Measurements from ENCODE around the gene M6PR.
"Not testable (repeated sequence)": the region's sequence is repeated elsewhere in the genome, so short reads cannot be mapped to it uniquely, and the experiment has no call there.

DNA sequence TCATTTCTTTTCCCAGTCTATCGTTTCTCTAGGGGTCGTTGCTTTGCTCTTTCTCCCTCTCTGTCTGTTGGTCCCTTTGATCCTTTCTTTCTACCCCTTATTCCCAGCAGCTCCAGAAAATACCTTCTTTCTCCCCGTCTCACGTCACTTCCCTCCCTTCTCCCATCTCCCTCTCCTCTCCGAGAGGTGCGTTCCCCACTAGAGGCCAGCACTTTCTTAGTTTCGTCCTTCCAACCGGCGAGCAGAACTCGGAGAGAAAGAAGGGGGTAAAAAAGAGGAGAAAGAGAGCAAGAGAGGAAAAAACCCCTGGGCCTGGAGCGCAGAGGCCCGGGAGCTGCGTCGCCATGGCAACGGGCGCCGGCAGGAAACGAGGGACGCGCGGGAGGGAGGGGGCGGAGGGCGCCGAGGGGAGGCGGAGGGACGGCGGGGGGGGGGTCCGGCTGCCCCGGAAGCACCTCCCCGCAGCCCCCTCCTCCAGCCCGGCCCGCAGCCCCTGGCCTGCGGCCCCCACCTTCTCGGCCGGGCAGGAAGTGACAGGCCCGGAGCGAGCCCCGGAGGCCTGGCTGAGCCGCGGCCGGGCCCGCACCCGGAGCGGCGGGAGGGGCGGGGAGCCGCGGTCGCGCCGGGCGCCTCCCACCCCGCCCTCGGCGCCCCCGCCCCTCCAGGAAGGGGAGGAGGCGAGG, 35.3 kb downstream of the M6PR start, which contains the start of gene PHC1:
- TF ChIP-seq, protein P1, sequence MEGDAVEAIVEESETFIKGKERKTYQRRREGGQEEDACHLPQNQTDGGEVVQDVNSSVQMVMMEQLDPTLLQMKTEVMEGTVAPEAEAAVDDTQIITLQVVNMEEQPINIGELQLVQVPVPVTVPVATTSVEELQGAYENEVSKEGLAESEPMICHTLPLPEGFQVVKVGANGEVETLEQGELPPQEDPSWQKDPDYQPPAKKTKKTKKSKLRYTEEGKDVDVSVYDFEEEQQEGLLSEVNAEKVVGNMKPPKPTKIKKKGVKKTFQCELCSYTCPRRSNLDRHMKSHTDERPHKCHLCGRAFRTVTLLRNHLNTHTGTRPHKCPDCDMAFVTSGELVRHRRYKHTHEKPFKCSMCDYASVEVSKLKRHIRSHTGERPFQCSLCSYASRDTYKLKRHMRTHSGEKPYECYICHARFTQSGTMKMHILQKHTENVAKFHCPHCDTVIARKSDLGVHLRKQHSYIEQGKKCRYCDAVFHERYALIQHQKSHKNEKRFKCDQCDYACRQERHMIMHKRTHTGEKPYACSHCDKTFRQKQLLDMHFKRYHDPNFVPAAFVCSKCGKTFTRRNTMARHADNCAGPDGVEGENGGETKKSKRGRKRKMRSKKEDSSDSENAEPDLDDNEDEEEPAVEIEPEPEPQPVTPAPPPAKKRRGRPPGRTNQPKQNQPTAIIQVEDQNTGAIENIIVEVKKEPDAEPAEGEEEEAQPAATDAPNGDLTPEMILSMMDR (optimal IDR thresholded peaks at IDR 0.05 in 1 of 3, IDR thresholded peaks at IDR 0.05 in 1 of 3, conservative IDR thresholded peaks at IDR 0.05 in 1 of 3; ENCODE audit: extremely low read depth in 1 of 3, insufficient read depth in 2 of 3, low read length in 3 of 3): peak; percentile 45 to 53 (median 51)
- TF ChIP-seq EZH2 (IDR thresholded peaks at IDR 0.05; ENCODE audit: low read length): not testable (repeated sequence)
